ENCODE measurements around the gene ACAA1.

ACAA1 gene

GRCh38 chr3:38118421-38119247, 18.3 kb downstream of the ACAA1 start:
- no peak for DNase-seq (ENCODE audit: low read depth)

GRCh38 chr3:38117748-38118420, 19.0 kb downstream of the ACAA1 start:
- DNase-seq (ENCODE audit: low read depth) = no peak

- DNase-seq (ENCODE audit: low read depth) = no peak
Measured at GRCh38 chr3:38117163-38117716, 19.7 kb downstream of the ACAA1 start.

GRCh38 chr3:38116471-38117162, 20.3 kb downstream of the ACAA1 start:
- no peak for DNase-seq (ENCODE audit: low read depth)

- DNase-seq (ENCODE audit: low read depth) = no peak
Measured at GRCh38 chr3:38115645-38116427, 21.1 kb downstream of the ACAA1 start.

GRCh38 chr3:38114875-38115644, 21.9 kb downstream of the ACAA1 start:
- no peak for DNase-seq (ENCODE audit: low read depth)

GRCh38 chr3:38114052-38114874, 22.7 kb downstream of the ACAA1 start:
- DNase-seq (ENCODE audit: low read depth) = no peak

GRCh38 chr3:38112378-38112761, 24.6 kb downstream of the ACAA1 start:
- no peak for DNase-seq (ENCODE audit: low read depth)

GRCh38 chr3:38111696-38112377, 25.1 kb downstream of the ACAA1 start:
- no peak for DNase-seq (ENCODE audit: low read depth)

- DNase-seq (ENCODE audit: low read depth) = no peak
Measured at GRCh38 chr3:38111201-38111600, 25.7 kb downstream of the ACAA1 start.

GRCh38 chr3:38110314-38111050, 26.4 kb downstream of the ACAA1 start:
- DNase-seq (ENCODE audit: low read depth) = no peak

GRCh38 chr3:38109580-38110313, 27.2 kb downstream of the ACAA1 start:
- no peak for DNase-seq (ENCODE audit: low read depth)

GRCh38 chr3:38108649-38109579, 28.0 kb downstream of the ACAA1 start:
- DNase-seq (ENCODE audit: low read depth) = no peak

GRCh38 chr3:38107911-38108648, 28.8 kb downstream of the ACAA1 start:
- no peak for DNase-seq (ENCODE audit: low read depth)

- DNase-seq (ENCODE audit: low read depth) = no peak
Measured at GRCh38 chr3:38105525-38105924, 31.4 kb downstream of the ACAA1 start.

GRCh38 chr3:38102444-38102814, 34.5 kb downstream of the ACAA1 start:
- no peak for DNase-seq (ENCODE audit: low read depth)
